Upper lobe of left lung (tissue), 6 donors: ENCODE data around the gene SLC12A2. TPM values are rescaled to one million over a fixed set of nuclear protein-coding genes. Genes with fewer than 3 reads are reported as not detected.

ENCODE experiments used
- ATAC-seq, 2 donors: fragments of 200-7000 bp; cut with Tn5 transposase; one replicate each; pipeline ENCODE4 v1.9.1; 2022; ENCODE audit warnings: mild to moderate bottlenecking in 2 of 2, moderate library complexity in 2 of 2; ENCODE audit not compliant: low FRiP score in 2 of 2
- DNase-seq, 2 donors: peaks; one replicate each; pipeline ENCODE4 v3.0.0-alpha.2; 2019 to 2020
- H3K27ac ChIP-seq, 4 donors: fragments of 200-600 bp; sonication (generic); one replicate each; pipeline ENCODE4 v1.5.1; 2016 to 2019
- H3K27me3 ChIP-seq, 4 donors: fragments of 200-600 bp; sonication (generic); one replicate each; pipeline ENCODE4 v1.5.1; 2017 to 2019
- H3K36me3 ChIP-seq, 4 donors: fragments of 200-600 bp; sonication (generic); one replicate each; pipeline ENCODE4 v1.5.1; 2016 to 2019
- H3K4me1 ChIP-seq, 4 donors: fragments of 200-600 bp; sonication (generic); one replicate each; pipeline ENCODE4 v1.5.1; 2018 to 2019
- H3K4me3 ChIP-seq, 4 donors: fragments of 200-600 bp; sonication (generic); one replicate each; pipeline ENCODE4 v1.5.1; 2017 to 2019; ENCODE audit warnings: mild to moderate bottlenecking in 2 of 4, moderate library complexity in 1 of 4
- H3K9me3 ChIP-seq, 4 donors: fragments of 200-600 bp; sonication (generic); one replicate each; pipeline ENCODE4 v1.5.1; 2018 to 2019
- CTCF ChIP-seq, 6 experiments: fragments of 450-650 bp in 4 of 6; fragments of 200-600 bp in 2 of 6; sonication (generic) in 2 of 6; IDR thresholded peaks; one replicate each; pipeline ENCODE4 v1.5.1; 2016 to 2019; ENCODE audit warnings: antibody characterized with exemption in 6 of 6
- EP300 ChIP-seq, 4 donors: sonication (generic); formaldehyde crosslinking; IDR thresholded peaks; one replicate each; pipeline ENCODE4 v1.5.1; 2017; ENCODE audit warnings: antibody characterized with exemption in 4 of 4, control low read depth in 2 of 4
- POLR2A ChIP-seq, 4 donors: fragments of 450-650 bp; IDR thresholded peaks; one replicate each; pipeline ENCODE4 v1.5.1; 2016 to 2017; ENCODE audit warnings: antibody characterized with exemption in 4 of 4, mild to moderate bottlenecking in 2 of 4
- POLR2AphosphoS5 ChIP-seq, 2 donors: sonication (generic); formaldehyde crosslinking; IDR thresholded peaks; one replicate each; pipeline ENCODE4 v1.5.1; 2017; ENCODE audit warnings: antibody characterized with exemption in 2 of 2
- WGBS, 2 donors: methylation state at CpG; one replicate each; pipeline ENCODE4 v1.1.5; 2017 to 2018; 5-methylcytosine and 5-hydroxymethylcytosine counted together
- total RNA-seq, 6 donors: library from RNA; depleted of rRNA in 4 of 6; stranded (reverse); fragments of >200 nt in 4 of 6; gene quantifications; one replicate each; pipeline versions ENCODE4 v1.1.0 to v1.2.1, GENCODE V29; 2016 to 2021
- donor health status: DM: no; HTN: no; CAD: no; lungs with moderate emphysema.
- donor health status: DM: no; HTN: yes; CAD: no; lungs with severe emphysema.

Gene SLC12A2
- total RNA-seq, 6 donors from 2014 or later = 12.6 to 44.1 (median 28.0) TPM

- Histone ChIP-seq H3K4me1 (peaks cover 9 to 17% (median 11%) of the 10 kb centered on the region in 4 donors), H3K9me3 (no peaks in the 10 kb centered on the region), H3K27ac (no peak overlapping the region), H3K27me3 (no peaks in the 10 kb centered on the region), H3K4me3 (no peak overlapping the region), H3K36me3 (no peaks in the 10 kb centered on the region)
- TF ChIP-seq CTCF (IDR thresholded peaks at IDR 0.05) = no peak
- no peak for TF ChIP-seq POLR2AphosphoS5 (IDR thresholded peaks at IDR 0.05)
- TF ChIP-seq POLR2A (IDR thresholded peaks at IDR 0.05) = no peak
- no peak for TF ChIP-seq EP300 (IDR thresholded peaks at IDR 0.05)
- WGBS, 2 donors = 79 to 87% methylated on average over 4 of the region's 4 CpGs
- ATAC-seq (no peak), DNase-seq (no peak)
Measured at GRCh38 chr5:128197896-128198522, 114.4 kb downstream of the SLC12A2 start.

- Histone ChIP-seq H3K27me3 (no peaks in the 10 kb centered on the region), H3K4me1 (peaks cover 9 to 17% (median 11%) of the 10 kb centered on the region in 4 donors), H3K36me3 (no peaks in the 10 kb centered on the region), H3K9me3 (no peaks in the 10 kb centered on the region), H3K27ac (no peak overlapping the region), H3K4me3 (no peak overlapping the region)
- TF ChIP-seq EP300 (IDR thresholded peaks at IDR 0.05) = peak in 1 of 4 donors; percentile 85
- no peak for TF ChIP-seq CTCF (IDR thresholded peaks at IDR 0.05)
- TF ChIP-seq POLR2A (IDR thresholded peaks at IDR 0.05) = no peak
- no peak for TF ChIP-seq POLR2AphosphoS5 (IDR thresholded peaks at IDR 0.05)
- WGBS, 2 donors = 72 to 78% methylated on average over 3 to 4 of the region's 4 CpGs
- peak in 1 of 2 donors; percentile 64 for ATAC-seq
- peak in 1 of 2 donors; percentile 66 for DNase-seq
Measured at GRCh38 chr5:128199104-128199503, 115.5 kb downstream of the SLC12A2 start.

GRCh38 chr5:128199611-128200010 is 116.0 kb downstream of the SLC12A2 start:
- ATAC-seq = peak in 1 of 2 donors; percentile 5

GRCh38 chr5:128201065-128201926 is 117.7 kb downstream of the SLC12A2 start:
- Histone ChIP-seq H3K27me3 (no peaks in the 10 kb centered on the region), H3K4me3 (peak overlapping the region in 2 of 4 donors; percentile 31 to 35), H3K36me3 (no peaks in the 10 kb centered on the region), H3K4me1 (peaks cover 9 to 17% (median 11%) of the 10 kb centered on the region in 4 donors), H3K27ac (no peak overlapping the region), H3K9me3 (no peaks in the 10 kb centered on the region)
- no peak for TF ChIP-seq POLR2AphosphoS5 (IDR thresholded peaks at IDR 0.05)
- peak; percentile 80 to 94 (median 89) for TF ChIP-seq CTCF (IDR thresholded peaks at IDR 0.05)
- no peak for TF ChIP-seq POLR2A (IDR thresholded peaks at IDR 0.05)
- TF ChIP-seq EP300 (IDR thresholded peaks at IDR 0.05) = no peak
- ATAC-seq (peak; percentile 89 to 94), DNase-seq (peak; percentile 87 to 93)
- WGBS, 2 donors = 11 to 16% methylated on average over 32 to 36 of the region's 36 CpGs

More at GRCh38 chr5:128199611-128200010, 116.0 kb downstream of the SLC12A2 start:
- Histone ChIP-seq H3K27me3 (no peaks in the 10 kb centered on the region), H3K4me3 (no peak overlapping the region), H3K4me1 (peaks cover 9 to 17% (median 11%) of the 10 kb centered on the region in 4 donors), H3K36me3 (no peaks in the 10 kb centered on the region), H3K27ac (no peak overlapping the region), H3K9me3 (no peaks in the 10 kb centered on the region)
- no peak for DNase-seq
- TF ChIP-seq POLR2AphosphoS5 (IDR thresholded peaks at IDR 0.05) (no peak), POLR2A (IDR thresholded peaks at IDR 0.05) (no peak), EP300 (IDR thresholded peaks at IDR 0.05) (no peak), CTCF (IDR thresholded peaks at IDR 0.05) (no peak)
